ENCODE measurements around the gene GPR37L1. TPM values are rescaled to one million over a fixed set of nuclear protein-coding genes. Genes with fewer than 3 reads are reported as not detected.

GPR37L1 gene
- total RNA-seq, 1 donor from 2014 or later: 0.06 TPM

GRCh38 chr1:202149566-202149965, 26.8 kb downstream of the GPR37L1 start:
- no peak for TF ChIP-seq CTCF (IDR thresholded peaks at IDR 0.05)
- intact Hi-C loops (cut with DNase I): no loop called here
- Histone ChIP-seq H3K36me3 (no peaks in the 10 kb centered on the region), H3K27me3 (no peaks in the 10 kb centered on the region), H3K27ac (no peak overlapping the region), H3K4me3 (no peak overlapping the region), H3K4me1 (peaks cover 9% of the 10 kb centered on the region), H3K9me3 (no peaks in the 10 kb centered on the region)
- DNase-seq: no peak
- no peak for ATAC-seq

- Histone ChIP-seq H3K4me3 (no peak overlapping the region), H3K27me3 (no peaks in the 10 kb centered on the region), H3K27ac (no peak overlapping the region), H3K36me3 (no peaks in the 10 kb centered on the region), H3K4me1 (peaks cover 13% of the 10 kb centered on the region), H3K9me3 (no peaks in the 10 kb centered on the region)
- no peak for ATAC-seq
- no peak for DNase-seq
- TF ChIP-seq CTCF (IDR thresholded peaks at IDR 0.05): no peak
- intact Hi-C loops (cut with DNase I): no loop called here
Observed at GRCh38 chr1:202150187-202150586, 27.5 kb downstream of the GPR37L1 start.

- Histone ChIP-seq H3K27ac (no peak overlapping the region), H3K27me3 (no peaks in the 10 kb centered on the region), H3K4me3 (no peak overlapping the region), H3K4me1 (peaks cover 13% of the 10 kb centered on the region), H3K9me3 (no peaks in the 10 kb centered on the region), H3K36me3 (no peaks in the 10 kb centered on the region)
- DNase-seq (no peak), ATAC-seq (no peak)
- intact Hi-C loops (cut with DNase I): no loop called here
- no peak for TF ChIP-seq CTCF (IDR thresholded peaks at IDR 0.05)
Observed at GRCh38 chr1:202150602-202151001, 27.9 kb downstream of the GPR37L1 start.

GRCh38 chr1:202151045-202151444, 28.3 kb downstream of the GPR37L1 start:
- intact Hi-C loops (cut with DNase I): no loop called here
- Histone ChIP-seq H3K9me3 (no peaks in the 10 kb centered on the region), H3K4me3 (no peak overlapping the region), H3K4me1 (peaks cover 14% of the 10 kb centered on the region), H3K36me3 (no peaks in the 10 kb centered on the region), H3K27ac (no peak overlapping the region), H3K27me3 (no peaks in the 10 kb centered on the region)
- TF ChIP-seq CTCF (IDR thresholded peaks at IDR 0.05): no peak
- ATAC-seq (no peak), DNase-seq (no peak)

GRCh38 chr1:202152399-202152798, 29.7 kb downstream of the GPR37L1 start:
- H3K27ac ChIP-seq: no peak overlapping the region
- no peaks in the 10 kb centered on the region for H3K27me3 ChIP-seq
- DNase-seq (no peak), ATAC-seq (no peak)
- H3K4me1 ChIP-seq: peaks cover 14% of the 10 kb centered on the region
- TF ChIP-seq CTCF (IDR thresholded peaks at IDR 0.05): no peak
- no peaks in the 10 kb centered on the region for H3K9me3 ChIP-seq
- no peak overlapping the region for H3K4me3 ChIP-seq
- H3K36me3 ChIP-seq: no peaks in the 10 kb centered on the region
- intact Hi-C loops (cut with DNase I): no loop called here

- Histone ChIP-seq H3K9me3 (no peaks in the 10 kb centered on the region), H3K36me3 (no peaks in the 10 kb centered on the region), H3K4me1 (peaks cover 14% of the 10 kb centered on the region), H3K27ac (no peak overlapping the region), H3K27me3 (no peaks in the 10 kb centered on the region), H3K4me3 (no peak overlapping the region)
- no peak for TF ChIP-seq CTCF (IDR thresholded peaks at IDR 0.05)
- no peak for DNase-seq
- intact Hi-C loops (cut with DNase I): no loop called here
- ATAC-seq: no peak
Observed at GRCh38 chr1:202153284-202153683, 30.6 kb downstream of the GPR37L1 start.
